ENCODE measurements around the gene GNG12. TPM values are rescaled to one million over a fixed set of nuclear protein-coding genes. Genes with fewer than 3 reads are reported as not detected.
"Not testable (repeated sequence)": the region's sequence is repeated elsewhere in the genome, so short reads cannot be mapped to it uniquely, and the experiment has no call there.

Gene GNG12
- total RNA-seq, 1 donor from 2014 or later: 33.9 TPM

GRCh38 chr1:67731322-67731721 lies 101.9 kb downstream of the GNG12 start:
- Histone ChIP-seq H3K9ac (ENCODE audit: low read depth in 1 of 3, low read length in 3 of 3) (no peak overlapping the region), H3K4me1 (ENCODE audit: control insufficient read depth in 3 of 3, insufficient read depth in 3 of 3, low read length in 3 of 3) (peaks cover 15 to 24% (median 15%) of the 10 kb centered on the region in 3 donors), H3K36me3 (ENCODE audit: control insufficient read depth in 3 of 3, insufficient read depth in 3 of 3, low read length in 3 of 3) (no peaks in the 10 kb centered on the region), H3K9me3 (ENCODE audit: control insufficient read depth in 3 of 3, low read length in 3 of 3) (no peaks in the 10 kb centered on the region), H3K4me3 (ENCODE audit: low read length in 3 of 3) (no peak overlapping the region), H3K27me3 (ENCODE audit: control insufficient read depth in 3 of 3, insufficient read depth in 3 of 3, low read length in 3 of 3) (no peaks in the 10 kb centered on the region), H3K27ac (ENCODE audit: low read depth, low read length) (no peak overlapping the region)

DNA sequence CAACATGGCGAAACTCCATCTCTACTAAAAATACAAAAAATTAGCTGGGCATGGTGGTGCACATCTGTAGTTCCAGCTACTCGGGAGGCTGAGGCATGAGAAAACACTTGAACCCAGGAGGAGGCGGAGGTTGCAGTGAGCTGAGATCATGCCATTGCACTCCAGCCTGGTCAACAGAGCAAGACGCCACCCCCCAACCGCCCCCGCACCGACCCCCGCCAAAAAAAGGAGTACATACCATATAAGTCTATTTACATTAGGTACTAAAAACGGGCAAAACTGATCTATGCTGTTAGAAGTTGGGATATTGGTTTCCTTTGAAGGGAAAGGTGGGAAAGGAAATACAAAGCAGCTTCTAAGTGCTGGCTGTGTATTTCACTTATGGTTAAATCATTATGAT lies 103.0 kb downstream of the GNG12 start:
- not testable (repeated sequence) for H3K36me3 ChIP-seq (ENCODE audit: control insufficient read depth in 3 of 3, insufficient read depth in 3 of 3, low read length in 3 of 3)

DNA sequence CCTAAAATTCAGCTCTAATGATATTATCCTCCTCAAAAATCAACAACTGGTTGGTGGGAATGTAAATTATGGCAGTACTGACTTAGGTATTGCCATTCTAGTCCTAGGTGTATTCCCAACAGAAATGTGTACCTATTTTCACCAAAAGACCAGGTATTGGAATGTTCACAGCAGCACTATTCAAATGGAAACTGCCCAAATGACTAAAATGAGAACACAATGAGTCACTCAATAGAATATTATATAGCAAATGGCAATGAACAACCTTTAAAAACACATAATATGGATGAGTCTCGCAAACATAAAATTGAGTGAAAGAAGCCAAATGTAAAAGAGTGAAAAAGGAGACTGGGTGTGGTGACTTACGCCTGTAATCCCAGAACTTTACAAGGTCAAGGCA lies 103.4 kb downstream of the GNG12 start:
- H3K4me3 ChIP-seq (ENCODE audit: low read length in 3 of 3): no peak overlapping the region
- H3K4me1 ChIP-seq (ENCODE audit: control insufficient read depth in 3 of 3, insufficient read depth in 3 of 3, low read length in 3 of 3): peaks cover 9 to 20% (median 12%) of the 10 kb centered on the region in 3 donors
- no peak overlapping the region for H3K27ac ChIP-seq (ENCODE audit: low read depth, low read length)
- H3K36me3 ChIP-seq (ENCODE audit: control insufficient read depth in 3 of 3, insufficient read depth in 3 of 3, low read length in 3 of 3): no peaks in the 10 kb centered on the region
- no peaks in the 10 kb centered on the region for H3K9me3 ChIP-seq (ENCODE audit: control insufficient read depth in 3 of 3, low read length in 3 of 3)
- H3K9ac ChIP-seq (ENCODE audit: low read depth in 1 of 3, low read length in 3 of 3): no peak overlapping the region
- H3K27me3 ChIP-seq (ENCODE audit: control insufficient read depth in 3 of 3, insufficient read depth in 3 of 3, low read length in 3 of 3): no peaks in the 10 kb centered on the region

More for the DNA sequence above, 103.0 kb downstream of the GNG12 start:
- H3K4me1 ChIP-seq (ENCODE audit: control insufficient read depth in 3 of 3, insufficient read depth in 3 of 3, low read length in 3 of 3): peaks cover 9 to 17% (median 9%) of the 10 kb centered on the region in 3 donors
- not testable (repeated sequence) for H3K9ac ChIP-seq (ENCODE audit: low read depth in 1 of 3, low read length in 3 of 3); H3K27me3 ChIP-seq (ENCODE audit: control insufficient read depth in 3 of 3, insufficient read depth in 3 of 3, low read length in 3 of 3); H3K9me3 ChIP-seq (ENCODE audit: control insufficient read depth in 3 of 3, low read length in 3 of 3); H3K27ac ChIP-seq (ENCODE audit: low read depth, low read length); H3K4me3 ChIP-seq (ENCODE audit: low read length in 3 of 3)

DNA sequence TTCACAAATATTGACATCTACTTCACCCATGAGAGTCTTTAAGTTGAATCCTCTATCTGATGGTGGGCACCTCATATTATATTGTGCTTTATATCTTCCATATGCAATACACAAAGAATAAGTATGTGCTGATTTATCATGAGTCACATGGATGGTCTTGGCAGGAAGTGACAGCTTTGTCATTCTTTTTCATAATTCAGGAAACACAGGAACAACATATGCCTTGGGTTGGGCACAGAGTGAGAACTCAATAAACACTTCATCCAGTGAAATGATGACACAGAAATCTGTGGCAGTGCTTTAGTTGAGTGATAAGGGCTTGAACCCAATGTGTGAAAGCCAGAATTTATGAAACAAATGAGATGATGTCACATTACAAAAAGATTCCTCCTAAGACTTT lies 107.0 kb downstream of the GNG12 start:
- peaks cover 8 to 12% (median 9%) of the 10 kb centered on the region in 3 donors for H3K4me1 ChIP-seq (ENCODE audit: control insufficient read depth in 3 of 3, insufficient read depth in 3 of 3, low read length in 3 of 3)
- no peak overlapping the region for H3K4me3 ChIP-seq (ENCODE audit: low read length in 3 of 3)
- H3K9ac ChIP-seq (ENCODE audit: low read depth in 1 of 3, low read length in 3 of 3): no peak overlapping the region
- no peaks in the 10 kb centered on the region for H3K36me3 ChIP-seq (ENCODE audit: control insufficient read depth in 3 of 3, insufficient read depth in 3 of 3, low read length in 3 of 3)
- H3K27me3 ChIP-seq (ENCODE audit: control insufficient read depth in 3 of 3, insufficient read depth in 3 of 3, low read length in 3 of 3): no peaks in the 10 kb centered on the region
- no peak overlapping the region for H3K27ac ChIP-seq (ENCODE audit: low read depth, low read length)
- no peaks in the 10 kb centered on the region for H3K9me3 ChIP-seq (ENCODE audit: control insufficient read depth in 3 of 3, low read length in 3 of 3)

GRCh38 chr1:67724928-67725560 lies 108.2 kb downstream of the GNG12 start:
- H3K9me3 ChIP-seq (ENCODE audit: control insufficient read depth in 3 of 3, low read length in 3 of 3): no peaks in the 10 kb centered on the region
- peaks cover 8 to 12% (median 9%) of the 10 kb centered on the region in 3 donors for H3K4me1 ChIP-seq (ENCODE audit: control insufficient read depth in 3 of 3, insufficient read depth in 3 of 3, low read length in 3 of 3)
- H3K27me3 ChIP-seq (ENCODE audit: control insufficient read depth in 3 of 3, insufficient read depth in 3 of 3, low read length in 3 of 3): no peaks in the 10 kb centered on the region
- no peaks in the 10 kb centered on the region for H3K36me3 ChIP-seq (ENCODE audit: control insufficient read depth in 3 of 3, insufficient read depth in 3 of 3, low read length in 3 of 3)
- no peak overlapping the region for H3K4me3 ChIP-seq (ENCODE audit: low read length in 3 of 3)
- H3K27ac ChIP-seq (ENCODE audit: low read depth, low read length): peak overlapping the region; percentile 5
- H3K9ac ChIP-seq (ENCODE audit: low read depth in 1 of 3, low read length in 3 of 3): no peak overlapping the region

DNA sequence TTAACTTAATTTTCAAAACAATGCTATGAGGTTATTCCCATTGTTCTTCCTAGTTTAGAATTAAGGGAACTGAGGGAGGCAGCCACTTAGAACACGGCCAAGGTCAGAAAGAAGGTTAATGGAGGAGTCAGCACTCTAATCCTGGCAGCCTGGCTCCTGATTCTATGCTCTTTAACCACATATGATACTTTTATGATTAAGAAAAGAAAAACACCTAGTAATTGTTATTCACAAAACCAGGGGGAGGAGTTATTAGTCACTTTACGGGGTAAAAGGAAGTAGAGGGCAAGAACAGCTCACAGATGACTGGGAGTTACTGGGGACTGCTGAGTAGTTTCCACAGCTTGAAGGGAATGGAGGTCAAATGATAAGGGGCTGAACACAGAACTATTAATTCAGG lies 109.6 kb downstream of the GNG12 start:
- Histone ChIP-seq H3K27ac (ENCODE audit: low read depth, low read length) (peak overlapping the region; percentile 26), H3K4me3 (ENCODE audit: low read length in 3 of 3) (no peak overlapping the region)

DNA sequence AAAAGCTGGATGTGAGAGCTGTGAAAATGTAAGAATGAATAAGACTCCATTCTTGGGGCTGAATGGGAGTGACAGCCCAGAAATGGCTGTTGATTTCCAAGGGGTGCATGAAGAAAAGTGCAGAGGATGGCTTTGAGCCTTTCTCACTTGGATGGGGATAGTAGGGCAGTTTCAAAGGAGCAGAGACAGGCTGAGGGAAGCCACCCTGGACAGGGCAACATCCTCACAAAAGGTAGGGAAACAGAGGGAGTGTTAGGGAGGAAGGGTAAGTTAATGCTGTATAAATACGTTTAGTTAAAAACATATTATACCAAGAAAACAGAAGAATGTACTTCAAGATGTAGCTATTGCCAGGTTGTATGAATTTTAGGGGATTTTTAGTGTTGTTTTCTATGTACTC lies 110.1 kb downstream of the GNG12 start:
- no peaks in the 10 kb centered on the region for H3K9me3 ChIP-seq (ENCODE audit: control insufficient read depth in 3 of 3, low read length in 3 of 3)
- H3K27ac ChIP-seq (ENCODE audit: low read depth, low read length): peak overlapping the region; percentile 33
- no peaks in the 10 kb centered on the region for H3K27me3 ChIP-seq (ENCODE audit: control insufficient read depth in 3 of 3, insufficient read depth in 3 of 3, low read length in 3 of 3)
- no peak overlapping the region for H3K9ac ChIP-seq (ENCODE audit: low read depth in 1 of 3, low read length in 3 of 3)
- H3K36me3 ChIP-seq (ENCODE audit: control insufficient read depth in 3 of 3, insufficient read depth in 3 of 3, low read length in 3 of 3): no peaks in the 10 kb centered on the region
- no peak overlapping the region for H3K4me3 ChIP-seq (ENCODE audit: low read length in 3 of 3)
- H3K4me1 ChIP-seq (ENCODE audit: control insufficient read depth in 3 of 3, insufficient read depth in 3 of 3, low read length in 3 of 3): peaks cover 8 to 12% (median 9%) of the 10 kb centered on the region in 3 donors

More for the DNA sequence above, 109.6 kb downstream of the GNG12 start:
- H3K4me1 ChIP-seq (ENCODE audit: control insufficient read depth in 3 of 3, insufficient read depth in 3 of 3, low read length in 3 of 3): peaks cover 8 to 12% (median 9%) of the 10 kb centered on the region in 3 donors
- no peaks in the 10 kb centered on the region for H3K9me3 ChIP-seq (ENCODE audit: control insufficient read depth in 3 of 3, low read length in 3 of 3)
- no peaks in the 10 kb centered on the region for H3K36me3 ChIP-seq (ENCODE audit: control insufficient read depth in 3 of 3, insufficient read depth in 3 of 3, low read length in 3 of 3)
- no peaks in the 10 kb centered on the region for H3K27me3 ChIP-seq (ENCODE audit: control insufficient read depth in 3 of 3, insufficient read depth in 3 of 3, low read length in 3 of 3)
- H3K9ac ChIP-seq (ENCODE audit: low read depth in 1 of 3, low read length in 3 of 3): no peak overlapping the region

DNA sequence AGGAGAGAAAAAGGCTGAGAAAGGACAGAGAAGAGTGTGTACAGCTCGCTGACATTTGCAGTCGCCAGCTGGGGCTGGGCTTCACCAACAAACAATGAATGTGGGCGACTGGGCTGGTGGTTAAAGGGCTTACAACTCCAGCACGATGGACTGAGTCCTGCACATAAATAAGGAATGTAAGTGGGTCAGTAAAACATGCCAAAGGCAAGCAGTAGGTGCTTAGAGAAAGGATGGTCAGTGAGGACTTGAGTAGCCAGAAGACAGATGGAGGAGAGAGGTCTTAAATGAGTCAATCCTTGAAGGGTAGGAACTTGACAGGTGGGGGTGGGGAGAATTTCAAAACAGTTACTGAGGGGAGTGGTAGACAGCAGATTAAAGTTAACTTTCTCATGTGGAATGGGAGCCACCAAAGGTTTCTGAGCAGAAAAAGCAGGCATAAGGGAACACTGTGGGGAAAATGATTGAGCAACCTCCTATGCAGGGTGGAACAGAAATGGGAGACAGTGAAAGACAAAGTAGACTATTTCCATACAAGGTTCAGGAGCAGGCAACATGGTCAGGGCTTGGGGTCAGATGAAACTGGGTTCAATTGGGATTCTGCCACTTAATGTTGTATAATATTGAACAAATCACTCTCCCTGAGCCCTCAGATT lies 110.8 kb downstream of the GNG12 start:
- no peak overlapping the region for H3K9ac ChIP-seq (ENCODE audit: low read depth in 1 of 3, low read length in 3 of 3)
- no peaks in the 10 kb centered on the region for H3K36me3 ChIP-seq (ENCODE audit: control insufficient read depth in 3 of 3, insufficient read depth in 3 of 3, low read length in 3 of 3)
- no peak overlapping the region for H3K27ac ChIP-seq (ENCODE audit: low read depth, low read length)
- H3K4me1 ChIP-seq (ENCODE audit: control insufficient read depth in 3 of 3, insufficient read depth in 3 of 3, low read length in 3 of 3): peaks cover 12 to 19% (median 13%) of the 10 kb centered on the region in 3 donors
- no peak overlapping the region for H3K4me3 ChIP-seq (ENCODE audit: low read length in 3 of 3)
- H3K27me3 ChIP-seq (ENCODE audit: control insufficient read depth in 3 of 3, insufficient read depth in 3 of 3, low read length in 3 of 3): no peaks in the 10 kb centered on the region
- no peaks in the 10 kb centered on the region for H3K9me3 ChIP-seq (ENCODE audit: control insufficient read depth in 3 of 3, low read length in 3 of 3)

GRCh38 chr1:67721650-67722291 lies 111.5 kb downstream of the GNG12 start:
- H3K4me3 ChIP-seq (ENCODE audit: low read length in 3 of 3): no peak overlapping the region
- no peaks in the 10 kb centered on the region for H3K36me3 ChIP-seq (ENCODE audit: control insufficient read depth in 3 of 3, insufficient read depth in 3 of 3, low read length in 3 of 3)
- no peaks in the 10 kb centered on the region for H3K27me3 ChIP-seq (ENCODE audit: control insufficient read depth in 3 of 3, insufficient read depth in 3 of 3, low read length in 3 of 3)
- no peak overlapping the region for H3K9ac ChIP-seq (ENCODE audit: low read depth in 1 of 3, low read length in 3 of 3)
- H3K27ac ChIP-seq (ENCODE audit: low read depth, low read length): no peak overlapping the region
- no peaks in the 10 kb centered on the region for H3K9me3 ChIP-seq (ENCODE audit: control insufficient read depth in 3 of 3, low read length in 3 of 3)
- H3K4me1 ChIP-seq (ENCODE audit: control insufficient read depth in 3 of 3, insufficient read depth in 3 of 3, low read length in 3 of 3): peaks cover 16 to 22% (median 16%) of the 10 kb centered on the region in 3 donors

DNA sequence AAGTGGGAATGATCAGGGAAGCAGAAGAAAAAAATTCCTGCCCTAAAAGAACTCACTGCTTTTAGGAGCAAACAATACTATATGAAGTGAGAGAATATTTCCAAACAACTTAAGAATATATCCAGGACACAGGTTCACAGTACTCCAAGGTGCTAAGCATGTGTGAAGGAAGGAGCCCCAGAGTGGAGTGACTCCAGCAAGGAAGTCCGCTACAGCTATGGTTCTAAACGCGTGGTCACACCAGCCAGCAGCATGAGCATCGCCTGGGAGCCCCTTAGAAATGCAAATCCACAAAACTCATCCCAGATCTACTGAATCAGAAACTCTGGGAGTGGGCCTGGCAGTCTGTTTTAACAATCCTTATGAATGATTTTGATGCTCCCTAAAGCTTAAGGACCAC lies 112.2 kb downstream of the GNG12 start:
- no peak overlapping the region for H3K4me3 ChIP-seq (ENCODE audit: low read length in 3 of 3)
- H3K4me1 ChIP-seq (ENCODE audit: control insufficient read depth in 3 of 3, insufficient read depth in 3 of 3, low read length in 3 of 3): peaks cover 18 to 23% (median 19%) of the 10 kb centered on the region in 3 donors
- no peak overlapping the region for H3K9ac ChIP-seq (ENCODE audit: low read depth in 1 of 3, low read length in 3 of 3)
- no peaks in the 10 kb centered on the region for H3K9me3 ChIP-seq (ENCODE audit: control insufficient read depth in 3 of 3, low read length in 3 of 3)
- no peak overlapping the region for H3K27ac ChIP-seq (ENCODE audit: low read depth, low read length)
- no peaks in the 10 kb centered on the region for H3K27me3 ChIP-seq (ENCODE audit: control insufficient read depth in 3 of 3, insufficient read depth in 3 of 3, low read length in 3 of 3)
- no peaks in the 10 kb centered on the region for H3K36me3 ChIP-seq (ENCODE audit: control insufficient read depth in 3 of 3, insufficient read depth in 3 of 3, low read length in 3 of 3)
